Adrenal gland (tissue), 12 donors: Measurements from ENCODE around the gene TSKS. TPM values are rescaled to one million over a fixed set of nuclear protein-coding genes. Genes with fewer than 3 reads are reported as not detected.
A peak's percentile ranks its signal among the peaks of the same experiment; 100 is the strongest.

ENCODE experiments used
- DNase-seq, 7 donors: peaks; one replicate each; pipeline ENCODE4 v3.0.0-alpha.2; 2019 to 2020
- H3K27ac ChIP-seq, 5 donors: fragments of 200-600 bp; sonication (generic) in 4 of 5; 1 replicate in 3 of 5; 2 replicates in 2 of 5; pipeline versions ENCODE4 v1.5.1 to v1.8.0; 2016 to 2020; ENCODE audit warnings: mild to moderate bottlenecking in 1 of 5
- H3K27me3 ChIP-seq: fragments of 200-600 bp; 2 replicates; pipeline ENCODE4 v1.8.0; 2021
- H3K36me3 ChIP-seq, 2 donors: fragments of 200-600 bp; replicated peaks in 1 of 2; 1 replicate in 1 of 2; 2 replicates in 1 of 2; pipeline versions ENCODE4 v1.5.1 to v1.8.0; 2018 to 2022
- H3K4me1 ChIP-seq, 2 donors: fragments of 200-600 bp; replicated peaks in 1 of 2; 1 replicate in 1 of 2; 2 replicates in 1 of 2; pipeline versions ENCODE4 v1.5.1 to v1.8.0; 2018 to 2021
- H3K4me3 ChIP-seq, 4 donors: fragments of 200-600 bp; sonication (generic) in 3 of 4; one replicate each; pipeline ENCODE4 v1.5.1; 2016 to 2018
- H3K9me3 ChIP-seq, 3 donors: fragments of 200-600 bp; sonication (generic) in 1 of 3; replicated peaks in 1 of 3; 1 replicate in 2 of 3; 2 replicates in 1 of 3; pipeline versions ENCODE4 v1.5.1 to v1.8.0; 2016 to 2021
- CTCF ChIP-seq, 6 experiments: fragments of 450-650 bp in 4 of 6; fragments of 200-600 bp in 2 of 6; sonication (generic) in 1 of 6; IDR thresholded peaks; 1 replicate in 5 of 6; 2 replicates in 1 of 6; pipeline versions ENCODE4 v1.5.1 to v1.8.0; 2016 to 2021; ENCODE audit warnings: antibody characterized with exemption in 6 of 6, mild to moderate bottlenecking in 2 of 6, moderate library complexity in 1 of 6
- POLR2A ChIP-seq, 2 donors: fragments of 450-650 bp; IDR thresholded peaks; one replicate each; pipeline ENCODE4 v1.6.1; 2017; ENCODE audit warnings: antibody characterized with exemption in 2 of 2, mild to moderate bottlenecking in 2 of 2, moderate library complexity in 1 of 2
- WGBS, 4 donors: extraction: QIAGEN DNeasy Blood & Tissue Kit in 2 of 4; methylation state at CpG; one replicate each; pipeline versions ENCODE4 v1.1.5 to v1.1.7; 2013 to 2017; 5-methylcytosine and 5-hydroxymethylcytosine counted together
- intact Hi-C, 2 donors: fragments of 100-400 bp; cut with DNase I; formaldehyde crosslinking; loops; one replicate each; pipeline versions ENCODE4 v1.14.1 to v1.15.0; 2022 to 2023
- polyA plus RNA-seq, 3 donors: library from polyadenylated mRNA; stranded (reverse); fragments of 200-250 nt in 2 of 3; fragments of 350-450 nt in 1 of 3; fragmentation: Illumina TruSeq in 1 of 3; extraction: RNeasy Lipid Tissue Mini Kit (QIAGEN cat#74804) in 1 of 3; gene quantifications; one replicate each; pipeline ENCODE4 v1.2.3, GENCODE V29; 2013 to 2014
- total RNA-seq, 9 donors: library from RNA; depleted of rRNA in 4 of 9; stranded (reverse); fragments of >200 nt in 4 of 9; fragments of 120-200 nt in 1 of 9; fragmentation: NEBNext Ultra II Directional in 1 of 9; extraction: Animal tissue kit (Norgen Biotek cat#: 25700) in 1 of 9; gene quantifications; one replicate each; pipeline versions ENCODE4 v1.1.0 to v1.2.4, GENCODE V29; 2013 to 2023
- donor health status: healthy with polysubstance abuse.
- donor health status: Bipolar disorder and iron deficiency.
- donor health status: DM: yes; HTN: yes; CAD: no.
- donor health status: DM: no; HTN: no; CAD: no.
- donor health status: DM: no; HTN: no; CAD: no.
- donor health status: DM: yes; HTN: yes; CAD: no.

The TSKS gene
- total and polyA plus RNA-seq, 12 donors, result 0.11 to 1.7 (median 0.42) TPM; not detected in 5

GRCh38 chr19:49799798-49800376 is 36.8 kb upstream of the TSKS start:
- Histone ChIP-seq H3K27ac (peak overlapping the region in 1 of 5 donors; percentile 13), H3K36me3 (peaks cover 0 to 78% of the 10 kb centered on the region in 2 donors), H3K4me3 (no peak overlapping the region), H3K4me1 (peaks cover 12 to 16% of the 10 kb centered on the region in 2 donors), H3K9me3 (no peaks in the 10 kb centered on the region), H3K27me3 (no peaks in the 10 kb centered on the region)
- peak in 2 of 7 donors; percentile 29 to 69 for DNase-seq
- WGBS, 4 donors, result 77 to 86% (median 83%) methylated on average over 21 to 25 of the region's 25 CpGs
- peak in 1 of 6 experiments; percentile 24 for TF ChIP-seq CTCF (IDR thresholded peaks at IDR 0.05)
- TF ChIP-seq POLR2A (IDR thresholded peaks at IDR 0.05), result no peak
- intact Hi-C loops, result loop anchor here in 1 of 2 donors (10.0 kb wide), 1 partner anchor 45 kb away; no protein-coding TSS in a partner anchor

- DNase-seq, result no peak
Measured at GRCh38 chr19:49799271-49799797, 36.2 kb upstream of the TSKS start.

GRCh38 chr19:49798574-49798973 is 35.5 kb upstream of the TSKS start:
- H3K4me3 ChIP-seq, result no peak overlapping the region
- intact Hi-C loops, result no loop called here
- no peak overlapping the region for H3K27ac ChIP-seq
- no peaks in the 10 kb centered on the region for H3K27me3 ChIP-seq
- H3K9me3 ChIP-seq, result no peaks in the 10 kb centered on the region
- no peak for DNase-seq
- H3K4me1 ChIP-seq, result peaks cover 12 to 16% of the 10 kb centered on the region in 2 donors
- peaks cover 0 to 81% of the 10 kb centered on the region in 2 donors for H3K36me3 ChIP-seq
- 89 to 97% (median 95%) methylated on average over 7 to 11 of the region's 11 CpGs for WGBS, 4 donors
- no peak for TF ChIP-seq POLR2A (IDR thresholded peaks at IDR 0.05)
- TF ChIP-seq CTCF (IDR thresholded peaks at IDR 0.05), result no peak

More at GRCh38 chr19:49799271-49799797, 36.2 kb upstream of the TSKS start:
- WGBS, 4 donors, result 92 to 94% (median 94%) methylated on average over 20 to 28 of the region's 28 CpGs
- H3K36me3 ChIP-seq, result peaks cover 0 to 79% of the 10 kb centered on the region in 2 donors
- no peaks in the 10 kb centered on the region for H3K9me3 ChIP-seq
- intact Hi-C loops, result no loop called here
- no peak overlapping the region for H3K4me3 ChIP-seq
- peak overlapping the region in 1 of 5 donors; percentile 13 for H3K27ac ChIP-seq
- H3K4me1 ChIP-seq, result peaks cover 12 to 16% of the 10 kb centered on the region in 2 donors
- H3K27me3 ChIP-seq, result no peaks in the 10 kb centered on the region
- TF ChIP-seq POLR2A (IDR thresholded peaks at IDR 0.05) (no peak), CTCF (IDR thresholded peaks at IDR 0.05) (no peak)

- TF ChIP-seq CTCF (IDR thresholded peaks at IDR 0.05), result no peak
- no peak for TF ChIP-seq POLR2A (IDR thresholded peaks at IDR 0.05)
- H3K4me3 ChIP-seq, result no peak overlapping the region
- no peak overlapping the region for H3K27ac ChIP-seq
- H3K9me3 ChIP-seq, result no peaks in the 10 kb centered on the region
- H3K36me3 ChIP-seq, result peaks cover 0 to 90% of the 10 kb centered on the region in 2 donors
- peaks cover 14 to 16% of the 10 kb centered on the region in 2 donors for H3K4me1 ChIP-seq
- WGBS, 4 donors, result 91 to 95% (median 93%) methylated on average over 12 to 20 of the region's 20 CpGs; no CpG with 5 or more reads in 1 of the 4 donors
- no peak for DNase-seq
- no peaks in the 10 kb centered on the region for H3K27me3 ChIP-seq
- intact Hi-C loops, result no loop called here
Measured at GRCh38 chr19:49795615-49796014, 32.5 kb upstream of the TSKS start.
